ENCODE data around the gene DNPH1.

The DNPH1 gene

DNA sequence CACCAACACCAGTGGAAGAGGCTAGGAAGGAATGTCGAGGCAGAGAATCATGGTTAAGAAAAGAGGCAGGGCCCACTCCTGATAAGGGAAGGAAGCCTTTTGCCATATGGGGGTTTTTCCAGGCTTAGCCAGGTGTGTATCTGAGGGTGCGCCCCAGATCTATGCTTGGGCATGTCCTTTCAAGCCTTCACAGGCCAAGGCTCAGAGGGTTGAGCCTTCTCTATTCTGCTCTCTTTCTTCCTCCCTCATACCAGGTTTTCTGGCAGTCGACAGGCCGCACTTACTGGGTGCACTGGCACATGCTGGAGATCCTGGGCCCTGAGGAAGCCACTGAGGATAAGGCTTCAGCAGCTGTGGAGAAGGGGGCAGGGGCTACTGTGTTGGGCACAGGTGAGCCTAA is 42.6 kb downstream of the DNPH1 start:
- no peak overlapping the region for H3K4me3 ChIP-seq (ENCODE audit: severe bottlenecking)
- H3K27me3 ChIP-seq (ENCODE audit: insufficient read depth, poor library complexity, severe bottlenecking): no peaks in the 10 kb centered on the region
- H3K4me1 ChIP-seq (ENCODE audit: insufficient read depth, poor library complexity, severe bottlenecking): peaks cover 5% of the 10 kb centered on the region
- ATAC-seq (ENCODE audit: low read depth) (no peak), DNase-seq (ENCODE audit: low spot score) (peak; percentile 15)
- H3K9me3 ChIP-seq (ENCODE audit: severe bottlenecking): no peaks in the 10 kb centered on the region
- H3K36me3 ChIP-seq (ENCODE audit: low read depth): peaks cover 34% of the 10 kb centered on the region
- TF ChIP-seq CTCF (IDR thresholded peaks at IDR 0.05; ENCODE audit: poor library complexity, severe bottlenecking): no peak
- no peak overlapping the region for H3K27ac ChIP-seq (ENCODE audit: poor library complexity, severe bottlenecking)

DNA sequence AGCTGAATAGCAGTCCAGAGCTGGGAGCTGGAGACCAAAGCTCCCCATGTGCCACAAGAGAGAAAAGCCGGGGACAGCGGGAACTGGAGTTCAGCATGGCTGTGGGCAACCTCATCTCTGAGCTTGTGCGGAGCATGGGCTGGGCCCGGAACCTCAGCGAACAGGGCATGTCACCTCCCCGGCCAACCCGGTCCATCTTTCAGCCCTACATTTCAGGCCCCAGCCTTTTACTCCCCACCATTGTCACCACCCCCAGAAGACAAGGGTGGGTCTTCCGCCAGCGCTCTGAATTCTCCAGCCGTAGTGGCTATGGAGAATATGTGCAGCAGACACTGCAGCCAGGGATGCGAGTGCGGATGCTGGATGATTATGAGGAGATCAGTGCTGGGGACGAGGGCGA is 43.3 kb downstream of the DNPH1 start:
- no peaks in the 10 kb centered on the region for H3K9me3 ChIP-seq (ENCODE audit: severe bottlenecking)
- ATAC-seq (ENCODE audit: low read depth): no peak
- DNase-seq (ENCODE audit: low spot score): peak; percentile 41
- H3K36me3 ChIP-seq (ENCODE audit: low read depth): peaks cover 33% of the 10 kb centered on the region
- no peak for TF ChIP-seq CTCF (IDR thresholded peaks at IDR 0.05; ENCODE audit: poor library complexity, severe bottlenecking)
- peaks cover 5% of the 10 kb centered on the region for H3K4me1 ChIP-seq (ENCODE audit: insufficient read depth, poor library complexity, severe bottlenecking)
- no peak overlapping the region for H3K4me3 ChIP-seq (ENCODE audit: severe bottlenecking)
- no peak overlapping the region for H3K27ac ChIP-seq (ENCODE audit: poor library complexity, severe bottlenecking)
- no peaks in the 10 kb centered on the region for H3K27me3 ChIP-seq (ENCODE audit: insufficient read depth, poor library complexity, severe bottlenecking)

GRCh38 chr6:43185391-43185985 is 43.8 kb downstream of the DNPH1 start:
- TF ChIP-seq CTCF (IDR thresholded peaks at IDR 0.05; ENCODE audit: poor library complexity, severe bottlenecking): no peak
- H3K4me1 ChIP-seq (ENCODE audit: insufficient read depth, poor library complexity, severe bottlenecking): peaks cover 5% of the 10 kb centered on the region
- no peaks in the 10 kb centered on the region for H3K9me3 ChIP-seq (ENCODE audit: severe bottlenecking)
- no peaks in the 10 kb centered on the region for H3K27me3 ChIP-seq (ENCODE audit: insufficient read depth, poor library complexity, severe bottlenecking)
- ATAC-seq (ENCODE audit: low read depth) (no peak), DNase-seq (ENCODE audit: low spot score) (no peak)
- peaks cover 28% of the 10 kb centered on the region for H3K36me3 ChIP-seq (ENCODE audit: low read depth)
- no peak overlapping the region for H3K4me3 ChIP-seq (ENCODE audit: severe bottlenecking)
- no peak overlapping the region for H3K27ac ChIP-seq (ENCODE audit: poor library complexity, severe bottlenecking)

GRCh38 chr6:43184268-43184985 is 44.9 kb downstream of the DNPH1 start:
- Histone ChIP-seq H3K4me3 (ENCODE audit: severe bottlenecking) (no peak overlapping the region), H3K9me3 (ENCODE audit: severe bottlenecking) (no peaks in the 10 kb centered on the region), H3K4me1 (ENCODE audit: insufficient read depth, poor library complexity, severe bottlenecking) (peaks cover 5% of the 10 kb centered on the region), H3K36me3 (ENCODE audit: low read depth) (peaks cover 20% of the 10 kb centered on the region), H3K27ac (ENCODE audit: poor library complexity, severe bottlenecking) (no peak overlapping the region), H3K27me3 (ENCODE audit: insufficient read depth, poor library complexity, severe bottlenecking) (no peaks in the 10 kb centered on the region)
- ATAC-seq (ENCODE audit: low read depth) (no peak), DNase-seq (ENCODE audit: low spot score) (no peak)
- no peak for TF ChIP-seq CTCF (IDR thresholded peaks at IDR 0.05; ENCODE audit: poor library complexity, severe bottlenecking)

DNA sequence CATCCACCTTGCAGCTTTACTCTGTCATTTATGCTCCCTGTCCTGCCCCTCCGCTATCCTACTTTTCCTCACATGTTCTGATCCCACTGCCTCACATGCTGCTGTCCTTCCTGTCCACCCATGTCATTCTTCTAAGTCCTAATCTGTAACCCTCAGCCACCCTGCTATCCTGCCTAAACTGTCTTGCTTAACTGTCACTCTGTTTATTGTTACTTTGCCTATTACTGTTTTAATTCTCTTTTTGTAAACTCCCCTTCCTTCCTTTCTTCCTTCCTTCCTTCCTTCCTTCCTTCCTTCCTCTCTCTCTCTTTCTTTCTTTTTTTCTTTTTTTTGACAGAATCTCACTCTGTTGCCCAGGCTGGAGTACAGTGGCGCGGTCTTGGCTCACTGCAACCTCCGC is 45.8 kb downstream of the DNPH1 start:
- no peak for DNase-seq (ENCODE audit: low spot score)
- Histone ChIP-seq H3K36me3 (ENCODE audit: low read depth) (peaks cover 28% of the 10 kb centered on the region), H3K27ac (ENCODE audit: poor library complexity, severe bottlenecking) (no peak overlapping the region), H3K4me3 (ENCODE audit: severe bottlenecking) (no peak overlapping the region), H3K27me3 (ENCODE audit: insufficient read depth, poor library complexity, severe bottlenecking) (no peaks in the 10 kb centered on the region), H3K4me1 (ENCODE audit: insufficient read depth, poor library complexity, severe bottlenecking) (peaks cover 5% of the 10 kb centered on the region), H3K9me3 (ENCODE audit: severe bottlenecking) (no peaks in the 10 kb centered on the region)
- no peak for TF ChIP-seq CTCF (IDR thresholded peaks at IDR 0.05; ENCODE audit: poor library complexity, severe bottlenecking)
- no peak for ATAC-seq (ENCODE audit: low read depth)

Measured in RWPE2 (cell line).